Measurements from ENCODE around the gene CTSG. TPM values are rescaled to one million over a fixed set of nuclear protein-coding genes. Genes with fewer than 3 reads are reported as not detected.

CTSG gene
- total RNA-seq, 4 donors from 2014 or later = 0.67 TPM; not detected in 3

Other genes with a start within 250 kb of the CTSG start
- gene ADCY4, start 241.2 kb downstream of the CTSG start, total RNA-seq = 10 to 100 TPM; 35.2 to 65.4 (median 48.8) TPM
- 10 to 100 TPM; 12.4 to 21.3 (median 18.4) TPM for gene RIPK3, start 236.3 kb downstream of the CTSG start, total RNA-seq
- gene NFATC4, start 208.1 kb downstream of the CTSG start, total RNA-seq = 10 to 100 TPM; 19.4 to 41.3 (median 38.6) TPM
- 10 to 100 TPM; 11.7 to 19.9 (median 12.3) TPM for gene NYNRIN, start 177.2 kb downstream of the CTSG start, total RNA-seq
- 1 to 10 TPM; 1.7 to 3.4 (median 2.3) TPM for gene CBLN3, start 146.6 kb downstream of the CTSG start, total RNA-seq
- 10 to 100 TPM; 46.9 to 75.0 (median 48.3) TPM for gene KHNYN, start 146.3 kb downstream of the CTSG start, total RNA-seq
- 10 to 100 TPM; 35.1 to 75.6 (median 49.2) TPM for gene SDR39U1, start 133.5 kb downstream of the CTSG start, total RNA-seq
- not detected for gene CMA1, start 68.0 kb downstream of the CTSG start, total RNA-seq
- 1 to 10 TPM in 1 of 4 donors, under 1 TPM in 1, not detected in 2; 0.81 to 1.2 TPM for gene GZMH, start 33.4 kb upstream of the CTSG start, total RNA-seq
- gene GZMB, start 57.9 kb upstream of the CTSG start, total RNA-seq = under 1 TPM in 2 of 4 donors, not detected in 2; 0.45 to 0.94 TPM